Effector memory CD8-positive, alpha-beta T cell (primary cell): Measurements from ENCODE around the gene DDX10.
"Not testable (repeated sequence)": the region's sequence is repeated elsewhere in the genome, so short reads cannot be mapped to it uniquely, and the experiment has no call there.

ENCODE experiments used
- ATAC-seq: fragments of 150-1000 bp; cut with Tn5 transposase; replicated peaks from 2 replicates; pipeline ENCODE4 v1.10.0; 2021; ENCODE audit warnings: mild to moderate bottlenecking, moderate library complexity
- DNase-seq, 3 experiments: peaks; one replicate each; pipeline ENCODE4 v3.0.0; 2021
- H3K27ac Mint-ChIP-seq, 2 donors: one replicate each; pipeline ENCODE4 v1.8.0; 2022; ENCODE audit warnings: mild to moderate bottlenecking in 2 of 2, mixed read lengths in 2 of 2, moderate library complexity in 2 of 2
- H3K27me3 Mint-ChIP-seq, 2 donors: one replicate each; pipeline ENCODE4 v1.8.0; 2022; ENCODE audit warnings: mixed read lengths in 2 of 2
- H3K36me3 Mint-ChIP-seq: one replicate; pipeline ENCODE4 v1.8.0; 2022; ENCODE audit warnings: mild to moderate bottlenecking, moderate library complexity, mixed read lengths; ENCODE audit not compliant: insufficient read depth
- H3K4me1 Mint-ChIP-seq, 2 donors: one replicate each; pipeline ENCODE4 v1.8.0; 2022; ENCODE audit warnings: low read depth in 2 of 2, mixed read lengths in 2 of 2
- H3K4me3 Mint-ChIP-seq, 2 donors: one replicate each; pipeline ENCODE4 v1.8.0; 2022; ENCODE audit warnings: mild to moderate bottlenecking in 2 of 2, mixed read lengths in 2 of 2, moderate library complexity in 2 of 2
- H3K9me3 Mint-ChIP-seq, 2 donors: one replicate each; pipeline ENCODE4 v1.8.0; 2022; ENCODE audit warnings: mixed read lengths in 2 of 2

Gene DDX10

DNA sequence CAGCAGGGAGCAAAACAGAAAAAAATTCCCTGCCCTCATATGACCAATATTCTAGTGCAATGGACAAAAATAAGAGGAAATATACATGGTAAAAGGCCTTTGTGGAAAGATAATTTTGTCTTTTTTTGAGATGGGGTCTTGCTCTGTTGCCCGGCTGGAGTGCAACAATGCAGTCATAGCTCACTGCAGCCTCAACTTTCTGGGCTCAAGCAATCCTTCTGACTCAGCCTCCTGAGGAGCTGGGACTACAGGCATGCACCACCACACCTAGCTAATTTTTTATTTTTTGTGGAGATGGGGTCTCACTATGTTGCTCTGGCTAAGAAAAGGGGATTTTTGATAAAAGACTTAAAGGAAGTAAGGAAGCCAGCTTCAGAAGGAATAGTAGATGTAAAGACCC lies 25.7 kb upstream of the DDX10 start:
- ATAC-seq (no peak), DNase-seq (no peak)
- Mint-ChIP-seq H3K27me3 (peaks cover 25 to 31% of the 10 kb centered on the region in 2 donors), H3K27ac (peak overlapping the region in 1 of 2 donors; percentile 9), H3K36me3 (no peaks in the 10 kb centered on the region), H3K4me1 (no peaks in the 10 kb centered on the region), H3K4me3 (no peak overlapping the region), H3K9me3 (no peaks in the 10 kb centered on the region)

DNA sequence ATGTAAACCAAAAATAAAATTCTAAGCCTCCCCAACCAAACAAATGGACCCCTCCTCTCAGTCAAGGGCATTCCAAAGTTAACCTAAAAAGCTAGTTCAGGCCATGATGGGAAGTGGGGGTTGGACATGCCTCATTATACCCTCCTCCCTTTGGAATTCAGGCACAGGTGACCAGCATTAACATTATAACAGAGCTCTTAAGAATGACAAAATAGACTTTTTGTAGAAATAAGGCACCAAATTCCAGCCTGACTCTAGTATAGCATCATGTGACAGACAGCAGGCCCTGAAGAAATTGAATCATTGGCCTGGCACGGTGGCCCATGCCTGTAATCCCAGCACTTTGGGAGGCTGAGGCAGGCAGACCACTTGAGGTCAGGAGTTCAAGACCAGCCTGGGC lies 23.1 kb upstream of the DDX10 start:
- not testable (repeated sequence) for H3K4me1 Mint-ChIP-seq, H3K27ac Mint-ChIP-seq, H3K4me3 Mint-ChIP-seq, ATAC-seq, DNase-seq, H3K36me3 Mint-ChIP-seq, H3K9me3 Mint-ChIP-seq
- peaks cover 14 to 18% of the 10 kb centered on the region in 2 donors for H3K27me3 Mint-ChIP-seq

DNA sequence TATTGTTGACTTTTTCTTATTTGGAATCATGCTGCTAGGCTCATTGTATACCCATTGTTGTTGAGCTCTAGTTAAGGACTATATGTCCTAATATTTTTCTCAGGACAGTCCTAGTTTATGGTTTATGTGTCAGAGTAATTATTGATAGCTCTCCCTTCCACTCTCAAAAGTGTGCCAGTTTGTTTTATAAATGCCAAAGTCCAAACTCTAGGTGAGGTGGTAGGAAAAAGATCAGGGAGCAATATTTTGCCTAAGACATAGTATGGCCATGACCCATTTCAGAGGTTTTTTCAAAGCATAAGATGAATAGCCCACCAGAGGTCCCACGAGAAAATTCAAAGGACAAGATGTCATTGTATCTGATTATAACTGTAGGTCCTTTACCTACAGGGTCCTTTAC lies 20.9 kb upstream of the DDX10 start:
- Mint-ChIP-seq H3K36me3 (no peaks in the 10 kb centered on the region), H3K9me3 (no peaks in the 10 kb centered on the region), H3K4me3 (no peak overlapping the region), H3K4me1 (no peaks in the 10 kb centered on the region), H3K27ac (no peak overlapping the region), H3K27me3 (no peaks in the 10 kb centered on the region)
- DNase-seq: no peak
- ATAC-seq: no peak

DNA sequence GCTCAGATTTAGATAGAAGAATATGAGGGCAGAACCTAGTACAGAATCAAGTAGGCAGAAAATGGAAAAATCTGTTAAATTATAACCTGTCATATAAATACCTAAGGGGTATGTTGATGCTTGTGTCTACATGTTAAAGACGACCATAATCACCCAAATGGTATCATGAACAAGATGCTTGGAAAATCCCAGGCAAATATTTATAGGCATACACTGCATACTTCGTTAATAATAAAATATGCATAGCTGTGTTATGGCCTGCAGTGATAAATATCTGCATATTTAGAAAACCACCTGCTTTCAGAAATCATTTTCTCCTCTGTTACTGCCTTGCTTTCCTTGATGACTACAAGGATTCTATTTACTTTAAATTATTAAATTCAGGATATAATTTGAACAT lies 18.9 kb upstream of the DDX10 start:
- no peak overlapping the region for H3K27ac Mint-ChIP-seq
- ATAC-seq: no peak
- H3K36me3 Mint-ChIP-seq: no peaks in the 10 kb centered on the region

DNA sequence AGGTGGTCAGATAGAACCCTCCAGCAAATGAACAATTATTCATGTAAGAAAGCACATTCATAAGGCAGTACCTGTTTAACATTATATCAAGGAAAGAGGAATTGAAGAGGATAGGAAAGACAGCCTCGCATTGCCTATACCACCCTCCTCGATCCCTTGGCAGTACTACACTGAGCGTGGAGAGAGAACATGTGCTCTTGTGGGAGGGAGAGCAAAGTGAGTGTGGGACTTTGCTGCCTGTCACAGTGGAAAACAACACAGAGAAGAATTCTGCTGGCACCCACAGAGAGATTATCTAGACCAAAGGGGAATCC lies 17.5 kb upstream of the DDX10 start:
- Mint-ChIP-seq H3K4me3 (no peak overlapping the region), H3K9me3 (no peaks in the 10 kb centered on the region), H3K27ac (peak overlapping the region in 1 of 2 donors; percentile 15), H3K4me1 (no peaks in the 10 kb centered on the region), H3K27me3 (no peaks in the 10 kb centered on the region), H3K36me3 (no peaks in the 10 kb centered on the region)
- DNase-seq (no peak), ATAC-seq (no peak)

More for the DNA sequence above, 18.9 kb upstream of the DDX10 start:
- DNase-seq: no peak
- Mint-ChIP-seq H3K4me3 (no peak overlapping the region), H3K9me3 (no peaks in the 10 kb centered on the region), H3K27me3 (no peaks in the 10 kb centered on the region), H3K4me1 (no peaks in the 10 kb centered on the region)

DNA sequence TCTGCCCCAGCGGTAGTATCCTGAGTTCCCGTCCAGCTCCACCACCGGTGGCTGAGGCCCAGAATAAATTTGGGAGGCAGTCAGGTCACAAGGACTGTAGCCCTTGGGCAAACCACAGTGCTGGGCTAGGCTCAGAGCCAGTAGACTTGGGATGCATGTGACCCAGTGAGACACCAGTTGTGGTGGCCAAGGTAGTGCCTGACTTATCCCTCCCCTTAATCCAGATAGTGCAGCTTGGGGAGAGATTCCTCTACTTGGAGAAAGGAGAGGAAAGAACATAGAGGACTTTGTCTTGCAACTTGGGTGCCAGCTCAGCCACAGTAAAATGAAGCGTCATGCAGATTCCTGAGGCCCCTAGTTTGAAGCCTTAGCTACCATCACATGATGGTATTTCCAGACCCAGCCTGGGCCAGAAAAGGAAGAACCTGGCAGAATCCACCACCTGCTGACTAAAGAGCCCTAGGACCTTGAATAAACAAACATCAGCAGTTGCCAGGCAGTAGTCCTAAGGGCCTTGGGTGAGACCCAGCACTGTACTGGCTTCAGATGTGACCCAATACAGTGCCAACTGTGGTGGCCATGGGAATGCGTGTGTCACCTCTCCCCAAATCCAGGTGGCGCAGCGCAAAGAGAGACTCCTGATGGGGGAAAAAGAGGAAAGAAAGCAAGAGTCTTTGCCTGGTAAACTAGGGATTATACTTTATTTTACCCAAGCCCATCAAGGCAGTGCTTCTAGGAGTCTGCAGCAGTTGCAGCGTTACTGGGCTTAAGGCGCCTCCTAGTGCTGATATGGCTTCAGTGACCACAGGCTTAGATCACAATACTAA lies 17.0 kb upstream of the DDX10 start:
- H3K27me3 Mint-ChIP-seq: no peaks in the 10 kb centered on the region
- H3K4me3 Mint-ChIP-seq: no peak overlapping the region
- H3K27ac Mint-ChIP-seq: peak overlapping the region in 1 of 2 donors; percentile 15
- H3K4me1 Mint-ChIP-seq: no peaks in the 10 kb centered on the region
- DNase-seq (peak; percentile 46 to 59 (median 52)), ATAC-seq (peak; percentile 89)
- H3K36me3 Mint-ChIP-seq: no peaks in the 10 kb centered on the region
- no peaks in the 10 kb centered on the region for H3K9me3 Mint-ChIP-seq

DNA sequence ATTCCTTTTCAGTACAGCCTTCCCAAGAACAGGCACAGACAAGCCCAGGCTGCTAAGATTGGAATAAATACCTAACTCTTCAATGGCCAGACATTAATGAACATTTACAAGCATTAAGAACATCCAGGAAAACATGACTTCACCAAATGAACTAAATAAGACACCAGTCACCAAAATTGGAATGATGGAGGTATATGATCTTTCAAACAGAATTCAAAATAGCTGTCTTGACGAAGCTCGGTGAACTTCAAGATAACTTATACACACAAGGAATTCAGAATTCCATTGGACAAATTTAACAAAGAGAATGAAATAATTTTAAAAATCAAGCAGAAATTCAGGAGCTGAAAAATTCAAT lies 16.4 kb upstream of the DDX10 start:
- H3K36me3 Mint-ChIP-seq: no peaks in the 10 kb centered on the region
- ATAC-seq: no peak
- no peak overlapping the region for H3K27ac Mint-ChIP-seq
- no peaks in the 10 kb centered on the region for H3K9me3 Mint-ChIP-seq
- H3K4me3 Mint-ChIP-seq: no peak overlapping the region
- H3K4me1 Mint-ChIP-seq: no peaks in the 10 kb centered on the region
- no peak for DNase-seq
- no peaks in the 10 kb centered on the region for H3K27me3 Mint-ChIP-seq

DNA sequence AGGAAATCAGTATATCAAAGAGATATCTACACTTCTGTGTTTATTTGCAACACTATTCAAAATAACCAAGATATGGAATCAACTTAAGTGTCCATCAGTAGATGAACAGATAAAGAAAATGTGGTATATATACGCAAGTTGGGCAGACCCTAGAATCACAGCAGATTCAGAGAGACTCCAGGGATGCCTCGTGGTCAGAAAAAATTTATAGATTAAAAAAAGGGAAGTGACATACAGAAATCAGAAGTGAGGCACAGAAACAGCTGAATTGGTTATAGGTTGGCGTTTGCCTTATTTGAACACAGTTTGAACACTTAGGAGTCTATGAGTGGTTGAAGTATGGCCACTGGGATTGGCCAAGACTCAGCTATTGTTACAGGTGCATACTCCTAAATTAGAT lies 10.8 kb upstream of the DDX10 start:
- not testable (repeated sequence) for H3K4me1 Mint-ChIP-seq, H3K9me3 Mint-ChIP-seq, H3K4me3 Mint-ChIP-seq, H3K36me3 Mint-ChIP-seq, DNase-seq, H3K27me3 Mint-ChIP-seq, H3K27ac Mint-ChIP-seq, ATAC-seq

DNA sequence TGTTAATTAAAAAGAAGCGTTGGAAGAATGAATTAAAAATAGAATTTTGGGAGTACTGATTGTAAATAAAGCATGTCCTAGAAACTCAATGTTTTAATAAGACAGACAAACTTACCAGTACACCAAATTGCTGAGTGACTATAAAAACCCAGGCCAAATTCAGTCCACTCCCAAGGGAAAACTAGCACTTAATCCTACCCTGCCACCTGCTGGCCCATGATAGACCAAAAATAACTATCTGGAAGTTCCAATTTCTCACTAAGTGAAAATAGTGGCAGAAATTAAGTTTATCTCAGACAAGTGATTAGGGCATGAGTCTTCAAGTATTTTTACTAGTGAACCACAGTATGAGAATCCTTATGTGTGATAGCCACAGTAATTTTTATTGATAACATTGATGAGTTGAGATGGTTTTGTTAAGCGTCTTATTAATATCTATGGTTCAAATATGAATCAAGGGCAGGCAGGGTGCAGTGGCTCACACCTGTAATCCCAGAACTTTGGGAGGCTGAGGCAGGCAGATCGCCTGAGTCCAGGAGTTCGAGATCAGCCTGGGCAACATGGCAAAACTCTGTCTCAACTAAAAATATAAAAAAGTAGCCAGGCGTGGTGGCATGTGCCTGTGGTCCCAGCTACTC lies 9.8 kb upstream of the DDX10 start:
- Mint-ChIP-seq H3K4me3 (no peak overlapping the region), H3K4me1 (no peaks in the 10 kb centered on the region), H3K27me3 (no peaks in the 10 kb centered on the region), H3K36me3 (no peaks in the 10 kb centered on the region), H3K9me3 (no peaks in the 10 kb centered on the region), H3K27ac (no peak overlapping the region)
- ATAC-seq (no peak), DNase-seq (no peak)

DNA sequence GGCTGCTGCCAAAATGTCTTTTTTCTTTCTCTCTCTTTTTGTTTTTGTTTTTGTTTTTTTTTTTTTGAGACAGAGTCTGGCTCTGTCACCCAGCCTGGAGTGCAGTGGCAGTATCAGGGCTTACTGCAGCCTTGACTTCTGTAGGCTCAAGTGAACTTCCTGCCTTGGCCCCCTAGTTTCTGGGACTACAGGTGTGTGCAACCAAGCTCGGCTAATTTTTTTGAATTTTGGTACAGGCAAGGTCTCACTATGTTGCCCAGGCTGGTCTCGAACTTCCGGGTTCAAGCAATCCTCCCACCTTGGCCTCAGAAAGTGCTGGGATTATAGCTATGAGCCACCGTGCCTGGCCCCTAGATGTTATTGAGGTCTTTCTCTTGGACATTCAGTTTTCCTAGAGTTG lies 2.2 kb upstream of the DDX10 start:
- DNase-seq (no peak), ATAC-seq (no peak)
- no peaks in the 10 kb centered on the region for H3K27me3 Mint-ChIP-seq
- no peak overlapping the region for H3K4me3 Mint-ChIP-seq
- H3K4me1 Mint-ChIP-seq: peaks cover 22 to 27% of the 10 kb centered on the region in 2 donors
- H3K36me3 Mint-ChIP-seq: peaks cover 17% of the 10 kb centered on the region
- no peaks in the 10 kb centered on the region for H3K9me3 Mint-ChIP-seq
- no peak overlapping the region for H3K27ac Mint-ChIP-seq

DNA sequence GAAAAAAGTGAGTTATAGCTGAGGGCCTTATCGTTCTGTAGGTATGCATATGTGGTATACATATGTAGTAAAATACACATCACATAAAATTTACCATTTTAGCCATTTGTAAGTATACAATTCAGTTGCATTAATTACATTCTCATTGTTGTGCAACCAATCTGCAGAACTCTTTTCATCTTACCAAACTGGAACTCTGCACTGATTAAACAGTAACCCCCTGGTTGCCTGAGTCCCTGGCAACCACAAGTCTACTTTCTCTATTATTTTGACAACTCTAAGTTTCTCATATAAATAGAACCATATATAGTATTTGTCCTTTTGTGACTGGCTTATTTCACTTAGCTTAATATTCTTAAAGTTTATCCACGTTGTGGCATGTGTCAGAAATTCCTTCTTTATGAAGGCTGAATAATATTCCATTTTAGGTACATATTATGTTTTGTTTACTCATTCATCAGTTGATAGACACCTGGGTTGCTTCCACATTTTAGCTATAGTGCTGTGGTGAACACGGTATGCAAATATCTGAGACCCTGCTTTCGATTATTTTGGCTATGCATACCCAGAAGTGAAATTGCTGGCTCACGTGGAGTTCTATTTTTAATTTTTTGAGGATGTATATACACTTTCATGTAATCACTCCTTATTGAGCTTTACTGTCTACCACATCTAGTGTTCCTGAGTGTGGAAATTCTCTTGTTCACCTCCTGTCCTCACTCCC lies 1.6 kb upstream of the DDX10 start:
- Mint-ChIP-seq H3K27ac (no peak overlapping the region), H3K4me1 (peaks cover 26 to 31% of the 10 kb centered on the region in 2 donors), H3K27me3 (no peaks in the 10 kb centered on the region), H3K9me3 (no peaks in the 10 kb centered on the region), H3K4me3 (no peak overlapping the region), H3K36me3 (peaks cover 20% of the 10 kb centered on the region)
- ATAC-seq (no peak), DNase-seq (no peak)

DNA sequence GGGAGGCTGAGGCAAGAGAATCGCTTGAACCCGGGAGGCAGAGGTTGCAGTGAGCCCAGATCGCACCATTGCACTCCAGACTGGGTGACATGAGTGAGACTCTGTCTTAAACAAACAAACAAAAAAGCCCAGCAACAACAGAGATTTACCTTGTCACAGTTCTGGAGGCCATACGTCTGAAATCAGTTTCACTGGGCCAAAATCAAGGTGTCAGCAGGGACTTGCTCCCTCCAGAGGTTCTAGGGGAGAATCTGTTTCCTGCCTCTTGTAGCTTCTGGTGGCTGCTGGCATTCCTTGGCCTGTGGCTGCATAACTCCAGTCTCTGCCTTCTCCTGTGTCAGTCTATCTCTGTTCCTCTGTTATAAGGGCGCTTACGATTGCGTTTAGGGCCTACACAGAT lies 1.5 kb downstream of the DDX10 start:
- Mint-ChIP-seq H3K27me3 (no peaks in the 10 kb centered on the region), H3K4me1 (peaks cover 42 to 54% of the 10 kb centered on the region in 2 donors), H3K27ac (peak overlapping the region in 1 of 2 donors; percentile 99), H3K36me3 (peaks cover 20% of the 10 kb centered on the region), H3K9me3 (no peaks in the 10 kb centered on the region), H3K4me3 (peak overlapping the region; percentile 98 to 100)
- DNase-seq (no peak), ATAC-seq (no peak)

DNA sequence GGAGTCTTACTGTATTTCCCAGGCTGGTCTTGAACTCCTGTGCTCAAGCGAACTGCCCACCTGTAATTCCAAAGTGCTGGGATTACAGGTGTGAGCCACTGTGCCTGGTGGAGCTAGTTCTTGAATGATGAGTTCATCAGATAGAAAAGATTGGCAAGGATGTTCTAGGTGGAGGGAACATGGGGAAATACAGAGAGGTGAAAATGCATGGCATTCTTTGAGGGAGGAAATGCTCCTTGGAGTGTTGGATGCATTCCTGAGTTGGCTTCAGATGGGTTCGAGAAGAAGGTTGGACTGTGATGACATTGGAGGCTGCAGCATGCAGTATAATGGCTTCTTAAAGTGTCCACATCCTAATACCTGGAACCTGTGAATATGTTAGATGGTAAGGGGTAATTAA lies 4.4 kb downstream of the DDX10 start:
- peaks cover 46 to 63% of the 10 kb centered on the region in 2 donors for H3K4me1 Mint-ChIP-seq
- no peak overlapping the region for H3K4me3 Mint-ChIP-seq
- H3K27me3 Mint-ChIP-seq: no peaks in the 10 kb centered on the region
- no peak for DNase-seq
- no peak for ATAC-seq
- peaks cover 19% of the 10 kb centered on the region for H3K36me3 Mint-ChIP-seq
- H3K9me3 Mint-ChIP-seq: no peaks in the 10 kb centered on the region
- H3K27ac Mint-ChIP-seq: no peak overlapping the region

DNA sequence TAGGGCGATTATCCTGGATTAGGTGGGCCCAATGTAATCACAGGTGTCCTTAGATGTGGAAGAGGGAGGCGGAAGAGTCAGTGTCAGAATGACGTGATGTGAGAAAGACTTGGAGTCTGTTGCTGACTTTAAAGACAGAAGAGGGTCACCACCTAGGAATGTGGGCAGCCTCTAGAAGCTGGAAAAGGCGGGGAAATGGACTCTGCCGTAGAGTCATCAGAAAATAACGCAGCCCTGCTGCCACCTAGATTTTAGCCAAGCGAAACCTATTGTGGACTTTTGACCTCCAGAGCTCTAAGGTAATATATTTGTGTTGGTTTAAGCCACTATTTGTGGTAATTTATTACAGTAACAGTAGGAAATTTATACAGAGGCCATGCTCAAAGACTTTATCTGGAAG lies 4.8 kb downstream of the DDX10 start:
- ATAC-seq: no peak
- no peak overlapping the region for H3K4me3 Mint-ChIP-seq
- no peaks in the 10 kb centered on the region for H3K9me3 Mint-ChIP-seq
- DNase-seq: no peak
- peak overlapping the region in 1 of 2 donors; percentile 4 for H3K27ac Mint-ChIP-seq
- H3K27me3 Mint-ChIP-seq: no peaks in the 10 kb centered on the region
- H3K4me1 Mint-ChIP-seq: peaks cover 45 to 60% of the 10 kb centered on the region in 2 donors
- peaks cover 14% of the 10 kb centered on the region for H3K36me3 Mint-ChIP-seq
